Endothelial cell of umbilical vein (primary cell): ENCODE measurements around the gene TRERF1.

ENCODE experiments used
- CTCF ChIP-seq, 2 donors: IDR thresholded peaks; 1 replicate in 1 of 2; 2 replicates in 1 of 2; pipeline ENCODE4 v1.5.1; 2011; ENCODE audit warnings: low read length in 2 of 2, mild to moderate bottlenecking in 2 of 2, moderate library complexity in 2 of 2, control low read depth in 1 of 2, inconsistent platforms in 1 of 2, low read depth in 1 of 2; ENCODE audit not compliant: insufficient read depth in 1 of 2; ENCODE audit errors: extremely low read depth in 1 of 2
- EZH2 ChIP-seq: IDR thresholded peaks from 2 replicates; pipeline ENCODE4 v1.6.1; 2012; ENCODE audit warnings: borderline replicate concordance, low read depth, mild to moderate bottlenecking, moderate library complexity, low read length, inconsistent platforms; ENCODE audit not compliant: severe bottlenecking
- MAX ChIP-seq: IDR thresholded peaks from 2 replicates; pipeline ENCODE4 v1.6.1; 2011; ENCODE audit not compliant: insufficient read depth, insufficient read length
- MYC ChIP-seq: IDR thresholded peaks from one replicate; pipeline ENCODE4 v1.6.1; 2011; ENCODE audit warnings: mild to moderate bottlenecking, low read depth, low read length
- POLR2A ChIP-seq: IDR thresholded peaks from 2 replicates; pipeline ENCODE4 v1.6.1; 2012; ENCODE audit warnings: low read depth, mild to moderate bottlenecking, control low read depth, low read length
- POLR2AphosphoS5 ChIP-seq: IDR thresholded peaks from 2 replicates; pipeline ENCODE4 v1.6.1; 2012; ENCODE audit warnings: low read depth, mild to moderate bottlenecking, control low read depth, low read length, moderate library complexity; ENCODE audit not compliant: insufficient read depth

- TF ChIP-seq POLR2A, result no peak
- no peak for TF ChIP-seq CTCF (IDR thresholded peaks at IDR 0.05; ENCODE audit: extremely low read depth in 1 of 2, insufficient read depth in 1 of 2, low read depth in 1 of 2, low read length in 2 of 2)
- no peak for TF ChIP-seq EZH2
- TF ChIP-seq POLR2AphosphoS5, result no peak
- no peak for TF ChIP-seq MYC
- TF ChIP-seq MAX, result no peak
Measured at GRCh38 chr6:42318480-42318879, 133.2 kb downstream of the TRERF1 start.
